Nephron progenitor cell (in vitro differentiated cells): ENCODE data around the gene CARTPT.
A peak's percentile ranks its signal among the peaks of the same experiment; 100 is the strongest.

Experiments used
- DNase-seq: peaks from one replicate; pipeline ENCODE4 v3.0.0; 2021
- H3K27ac Mint-ChIP-seq: 2 replicates; pipeline ENCODE4 v1.8.0; 2021; ENCODE audit warnings: mild to moderate bottlenecking, moderate library complexity, mixed read lengths
- H3K27me3 Mint-ChIP-seq: 2 replicates; pipeline ENCODE4 v1.8.0; 2021; ENCODE audit warnings: mild to moderate bottlenecking, low read depth, mixed read lengths; ENCODE audit not compliant: poor library complexity
- H3K36me3 Mint-ChIP-seq: 2 replicates; pipeline ENCODE4 v1.8.0; 2021; ENCODE audit warnings: low read depth, mixed read lengths
- H3K4me1 Mint-ChIP-seq: 2 replicates; pipeline ENCODE4 v1.8.0; 2021; ENCODE audit warnings: mixed read lengths
- H3K4me3 Mint-ChIP-seq: 2 replicates; pipeline ENCODE4 v1.8.0; 2021; ENCODE audit warnings: mild to moderate bottlenecking, moderate library complexity, mixed read lengths
- H3K9me3 Mint-ChIP-seq: 2 replicates; pipeline ENCODE4 v1.8.0; 2021; ENCODE audit warnings: mild to moderate bottlenecking, moderate library complexity, mixed read lengths
- CTCF ChIP-seq: fragments of 200-600 bp; sonication (generic); IDR thresholded peaks from 2 replicates; pipeline ENCODE4 v1.5.0; 2021; ENCODE audit warnings: antibody characterized with exemption

The CARTPT gene

GRCh38 chr5:71700803-71701202 is 18.3 kb upstream of the CARTPT start:
- no peak for DNase-seq
- Mint-ChIP-seq H3K9me3 (no peaks in the 10 kb centered on the region), H3K4me1 (peaks cover 57% of the 10 kb centered on the region), H3K4me3 (no peak overlapping the region), H3K36me3 (no peaks in the 10 kb centered on the region), H3K27me3 (no peaks in the 10 kb centered on the region), H3K27ac (no peak overlapping the region)
- no peak for TF ChIP-seq CTCF

GRCh38 chr5:71701407-71701806 is 17.7 kb upstream of the CARTPT start:
- no peak overlapping the region for H3K4me3 Mint-ChIP-seq
- H3K9me3 Mint-ChIP-seq: no peaks in the 10 kb centered on the region
- H3K27me3 Mint-ChIP-seq: peaks cover 3% of the 10 kb centered on the region
- peaks cover 51% of the 10 kb centered on the region for H3K4me1 Mint-ChIP-seq
- no peak for DNase-seq
- no peak for TF ChIP-seq CTCF
- no peaks in the 10 kb centered on the region for H3K36me3 Mint-ChIP-seq
- H3K27ac Mint-ChIP-seq: peak overlapping the region; percentile 29

GRCh38 chr5:71703941-71704340 is 15.1 kb upstream of the CARTPT start:
- no peaks in the 10 kb centered on the region for H3K36me3 Mint-ChIP-seq
- no peaks in the 10 kb centered on the region for H3K9me3 Mint-ChIP-seq
- peaks cover 9% of the 10 kb centered on the region for H3K27me3 Mint-ChIP-seq
- peak; percentile 46 for DNase-seq
- peak overlapping the region; percentile 64 for H3K27ac Mint-ChIP-seq
- H3K4me1 Mint-ChIP-seq: peaks cover 30% of the 10 kb centered on the region
- no peak for TF ChIP-seq CTCF
- H3K4me3 Mint-ChIP-seq: peak overlapping the region; percentile 24

GRCh38 chr5:71705421-71705820 is 13.7 kb upstream of the CARTPT start:
- H3K27me3 Mint-ChIP-seq: peaks cover 12% of the 10 kb centered on the region
- no peaks in the 10 kb centered on the region for H3K36me3 Mint-ChIP-seq
- no peak for DNase-seq
- no peak for TF ChIP-seq CTCF
- no peaks in the 10 kb centered on the region for H3K9me3 Mint-ChIP-seq
- H3K4me1 Mint-ChIP-seq: peaks cover 25% of the 10 kb centered on the region
- no peak overlapping the region for H3K4me3 Mint-ChIP-seq
- no peak overlapping the region for H3K27ac Mint-ChIP-seq

GRCh38 chr5:71706906-71707305 is 12.2 kb upstream of the CARTPT start:
- Mint-ChIP-seq H3K27ac (no peak overlapping the region), H3K4me3 (no peak overlapping the region), H3K36me3 (no peaks in the 10 kb centered on the region), H3K9me3 (no peaks in the 10 kb centered on the region), H3K4me1 (peaks cover 25% of the 10 kb centered on the region), H3K27me3 (peaks cover 12% of the 10 kb centered on the region)
- no peak for TF ChIP-seq CTCF
- no peak for DNase-seq

GRCh38 chr5:71711610-71712009 is 7.5 kb upstream of the CARTPT start:
- Mint-ChIP-seq H3K4me1 (no peaks in the 10 kb centered on the region), H3K27me3 (peaks cover 48% of the 10 kb centered on the region), H3K4me3 (no peak overlapping the region), H3K27ac (no peak overlapping the region), H3K36me3 (no peaks in the 10 kb centered on the region), H3K9me3 (no peaks in the 10 kb centered on the region)
- TF ChIP-seq CTCF: no peak
- DNase-seq: no peak
